SK-N-SH treated with all-trans-retinoic acid at 6 μM for 48 hours (cell line): Measurements from ENCODE around the gene DNAH3.

Experiments
- ATAC-seq: fragments of 200-7000 bp; cut with Tn5 transposase; 3 replicates; pipeline ENCODE4 v1.9.1; 2020; ENCODE audit warnings: mild to moderate bottlenecking, moderate library complexity
- ARNTL ChIP-seq: fragments of 450-650 bp; formaldehyde crosslinking; IDR thresholded peaks from 2 replicates; pipeline ENCODE4 v1.5.0; 2020; ENCODE audit warnings: low read depth, mild to moderate bottlenecking, moderate library complexity, borderline replicate concordance
- CREB5 ChIP-seq: fragments of 250-450 bp; sonication (Bioruptor Pico); IDR thresholded peaks from 2 replicates; pipeline ENCODE4 v1.5.1; 2020; ENCODE audit warnings: low read depth, mild to moderate bottlenecking, moderate library complexity
- CSRNP3 ChIP-seq: fragments of 250-450 bp; sonication (Bioruptor Pico); IDR thresholded peaks from 2 replicates; pipeline ENCODE4 v1.5.1; 2021; ENCODE audit warnings: mild to moderate bottlenecking, moderate library complexity
- ESRRG ChIP-seq: fragments of 250-450 bp; sonication (Bioruptor Pico); IDR thresholded peaks from 2 replicates; pipeline ENCODE4 v1.6.1; 2021; ENCODE audit warnings: mild to moderate bottlenecking
- GLIS3 ChIP-seq: fragments of 250-450 bp; sonication (Bioruptor Pico); IDR thresholded peaks from 2 replicates; pipeline ENCODE4 v1.5.0; 2020; ENCODE audit warnings: mild to moderate bottlenecking, moderate library complexity
- ISL1 ChIP-seq: fragments of 250-450 bp; sonication (Bioruptor Pico); IDR thresholded peaks from 2 replicates; pipeline ENCODE4 v2.1.2; 2022; ENCODE audit warnings: mild to moderate bottlenecking, moderate library complexity
- OSR1 ChIP-seq: fragments of 250-450 bp; sonication (Bioruptor Pico); IDR thresholded peaks from 2 replicates; pipeline ENCODE4 v1.8.0; 2022; ENCODE audit warnings: moderate library complexity, mild to moderate bottlenecking, inconsistent platforms
- PATZ1 ChIP-seq: fragments of 250-450 bp; sonication (Bioruptor Pico); IDR thresholded peaks from 2 replicates; pipeline ENCODE4 v1.8.0; 2020; ENCODE audit warnings: mild to moderate bottlenecking, moderate library complexity, borderline replicate concordance
- POU6F1 ChIP-seq: fragments of 250-450 bp; sonication (Bioruptor Pico); IDR thresholded peaks from 2 replicates; pipeline ENCODE4 v1.8.0; 2021; ENCODE audit warnings: low read depth, mild to moderate bottlenecking, moderate library complexity, borderline replicate concordance
- PPARA ChIP-seq: fragments of 250-450 bp; sonication (Bioruptor Pico); IDR thresholded peaks from 2 replicates; pipeline ENCODE4 v1.5.0; 2020; ENCODE audit warnings: mild to moderate bottlenecking, borderline replicate concordance
- RARB ChIP-seq: fragments of 250-450 bp; sonication (Bioruptor Pico); IDR thresholded peaks from 2 replicates; pipeline ENCODE4 v1.8.0; 2021; ENCODE audit warnings: mild to moderate bottlenecking, moderate library complexity
- SNAI2 ChIP-seq: fragments of 250-450 bp; sonication (Bioruptor Pico); IDR thresholded peaks from 2 replicates; pipeline ENCODE4 v1.5.0; 2020; ENCODE audit warnings: mild to moderate bottlenecking, moderate library complexity
- TOX ChIP-seq: fragments of 250-450 bp; sonication (Bioruptor Pico); IDR thresholded peaks from 2 replicates; pipeline ENCODE4 v1.8.0; 2021; ENCODE audit warnings: mild to moderate bottlenecking, moderate library complexity, borderline replicate concordance
- TSHZ2 ChIP-seq: fragments of 250-450 bp; sonication (Bioruptor Pico); IDR thresholded peaks from 2 replicates; pipeline ENCODE4 v1.5.0; 2020; ENCODE audit warnings: mild to moderate bottlenecking, moderate library complexity
- ZC3H10 ChIP-seq: fragments of 250-450 bp; sonication (Bioruptor Pico); IDR thresholded peaks from 2 replicates; pipeline ENCODE4 v1.5.1; 2021; ENCODE audit warnings: mild to moderate bottlenecking, moderate library complexity
- ZFP3 ChIP-seq: fragments of 250-450 bp; sonication (Bioruptor Pico); IDR thresholded peaks from 2 replicates; pipeline ENCODE4 v1.5.0; 2020; ENCODE audit warnings: mild to moderate bottlenecking, moderate library complexity
- ZFP30 ChIP-seq: fragments of 450-650 bp; formaldehyde crosslinking; IDR thresholded peaks from 2 replicates; pipeline ENCODE4 v1.5.0; 2022; ENCODE audit warnings: mild to moderate bottlenecking, moderate library complexity
- ZNF565 ChIP-seq: fragments of 450-650 bp; formaldehyde crosslinking; conservative IDR thresholded peaks from 2 replicates; pipeline ENCODE4 v1.5.0; 2020; ENCODE audit warnings: low read depth, mild to moderate bottlenecking, moderate library complexity
- ZNF70 ChIP-seq: fragments of 450-650 bp; formaldehyde crosslinking; IDR thresholded peaks from 2 replicates; pipeline ENCODE4 v1.5.0; 2020; ENCODE audit warnings: mild to moderate bottlenecking, moderate library complexity
- ZNF8 ChIP-seq: fragments of 450-650 bp; formaldehyde crosslinking; IDR thresholded peaks from 2 replicates; pipeline ENCODE4 v1.5.0; 2020; ENCODE audit warnings: mild to moderate bottlenecking, moderate library complexity

Gene DNAH3

GRCh38 chr16:20956319-20956718 is 194.3 kb downstream of the DNAH3 start:
- TF ChIP-seq ZFP30 (no peak), ISL1 (CRISPR knock-in tag) (no peak), ZFP3 (CRISPR knock-in tag) (no peak), ZC3H10 (no peak), ZNF8 (CRISPR knock-in tag) (no peak), TSHZ2 (CRISPR knock-in tag) (no peak), CREB5 (CRISPR knock-in tag) (no peak), ESRRG (CRISPR knock-in tag) (no peak), SNAI2 (CRISPR knock-in tag) (no peak), POU6F1 (CRISPR knock-in tag) (no peak), PPARA (no peak)
- 0 out of 3 replicates have a peak, but pooled peaks have one; percentile 34 for ATAC-seq

- ATAC-seq: no peak
- TF ChIP-seq ZNF70 (CRISPR knock-in tag): no peak
- no peak for TF ChIP-seq CSRNP3 (CRISPR knock-in tag)
- TF ChIP-seq ESRRG (CRISPR knock-in tag): no peak
- TF ChIP-seq ARNTL (CRISPR knock-in tag): no peak
- no peak for TF ChIP-seq ZNF8 (CRISPR knock-in tag)
- TF ChIP-seq POU6F1 (CRISPR knock-in tag): no peak
- TF ChIP-seq GLIS3 (CRISPR knock-in tag): no peak
- no peak for TF ChIP-seq ISL1 (CRISPR knock-in tag)
- no peak for TF ChIP-seq PPARA
- TF ChIP-seq, all 23 proteins: peak for 0
These were observed 196.1 kb downstream of the DNAH3 start for GRCh38 chr16:20954574-20954973.

- no peak for ATAC-seq
- TF ChIP-seq ESRRG (CRISPR knock-in tag) (no peak), ZFP30 (no peak), PPARA (no peak), PATZ1 (no peak), TOX (CRISPR knock-in tag) (no peak), ZC3H10 (no peak), ZNF565 (CRISPR knock-in tag) (no peak), OSR1 (CRISPR knock-in tag) (no peak), ISL1 (CRISPR knock-in tag) (no peak), ZFP3 (CRISPR knock-in tag) (no peak), ZNF70 (CRISPR knock-in tag) (no peak), POU6F1 (CRISPR knock-in tag) (no peak), ARNTL (CRISPR knock-in tag) (no peak), RARB (CRISPR knock-in tag) (no peak), SNAI2 (CRISPR knock-in tag) (no peak)
These were observed 198.3 kb downstream of the DNAH3 start for GRCh38 chr16:20952139-20952920.
